ENCODE results near the gene ARMH1. TPM values are rescaled to one million over a fixed set of nuclear protein-coding genes. Genes with fewer than 3 reads are reported as not detected.
"Not testable (repeated sequence)": the region's sequence is repeated elsewhere in the genome, so short reads cannot be mapped to it uniquely, and the experiment has no call there.

ARMH1 gene
- total RNA-seq, 1 donor from 2014 or later: 3.0 TPM

GRCh38 chr1:44698138-44698537, 23.6 kb downstream of the ARMH1 start:
- Mint-ChIP-seq H3K36me3 (ENCODE audit: unreplicated experiment) (no peaks in the 10 kb centered on the region), H3K9me3 (ENCODE audit: unreplicated experiment) (no peaks in the 10 kb centered on the region), H3K4me1 (ENCODE audit: unreplicated experiment) (peaks cover 2% of the 10 kb centered on the region), H3K4me3 (ENCODE audit: unreplicated experiment) (no peak overlapping the region), H3K27ac (ENCODE audit: unreplicated experiment) (no peak overlapping the region), H3K27me3 (ENCODE audit: unreplicated experiment) (peaks cover 2% of the 10 kb centered on the region)
- DNase-seq (ENCODE audit: extremely low spot score, unreplicated experiment): no peak
- no peak for TF ChIP-seq CTCF (IDR thresholded peaks at IDR 0.05)

DNA sequence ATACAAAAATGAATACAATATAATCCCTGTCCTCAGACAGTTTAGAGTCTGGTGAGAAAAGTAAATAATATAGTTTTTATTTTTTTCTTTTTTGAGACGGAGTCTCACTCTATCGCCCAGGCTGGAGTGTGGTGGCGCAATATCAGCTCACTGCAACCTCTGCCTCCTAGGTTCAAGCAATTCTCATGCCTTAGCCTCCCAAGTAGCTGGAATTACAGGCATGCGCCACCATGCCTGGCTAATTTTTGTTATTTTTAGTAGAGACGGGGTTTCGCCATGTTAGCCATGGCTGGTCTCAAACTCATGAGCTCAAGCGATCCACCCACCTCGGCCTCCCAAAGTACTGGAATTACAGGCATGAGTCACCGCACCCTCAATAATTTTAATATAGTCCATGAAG, 24.9 kb downstream of the ARMH1 start:
- not testable (repeated sequence) for H3K27ac Mint-ChIP-seq (ENCODE audit: unreplicated experiment); DNase-seq (ENCODE audit: extremely low spot score, unreplicated experiment); H3K36me3 Mint-ChIP-seq (ENCODE audit: unreplicated experiment); H3K9me3 Mint-ChIP-seq (ENCODE audit: unreplicated experiment); H3K27me3 Mint-ChIP-seq (ENCODE audit: unreplicated experiment); H3K4me3 Mint-ChIP-seq (ENCODE audit: unreplicated experiment); H3K4me1 Mint-ChIP-seq (ENCODE audit: unreplicated experiment)

GRCh38 chr1:44700573-44700972, 26.1 kb downstream of the ARMH1 start:
- TF ChIP-seq CTCF (IDR thresholded peaks at IDR 0.05): no peak
- H3K27me3 Mint-ChIP-seq (ENCODE audit: unreplicated experiment): peaks cover 2% of the 10 kb centered on the region
- H3K9me3 Mint-ChIP-seq (ENCODE audit: unreplicated experiment): no peaks in the 10 kb centered on the region
- no peak for DNase-seq (ENCODE audit: extremely low spot score, unreplicated experiment)
- H3K27ac Mint-ChIP-seq (ENCODE audit: unreplicated experiment): no peak overlapping the region
- no peaks in the 10 kb centered on the region for H3K36me3 Mint-ChIP-seq (ENCODE audit: unreplicated experiment)
- H3K4me1 Mint-ChIP-seq (ENCODE audit: unreplicated experiment): peaks cover 2% of the 10 kb centered on the region
- H3K4me3 Mint-ChIP-seq (ENCODE audit: unreplicated experiment): no peak overlapping the region

- DNase-seq (ENCODE audit: extremely low spot score, unreplicated experiment): no peak
- H3K36me3 Mint-ChIP-seq (ENCODE audit: unreplicated experiment): no peaks in the 10 kb centered on the region
- H3K27me3 Mint-ChIP-seq (ENCODE audit: unreplicated experiment): peaks cover 2% of the 10 kb centered on the region
- no peak overlapping the region for H3K27ac Mint-ChIP-seq (ENCODE audit: unreplicated experiment)
- no peaks in the 10 kb centered on the region for H3K9me3 Mint-ChIP-seq (ENCODE audit: unreplicated experiment)
- peaks cover 2% of the 10 kb centered on the region for H3K4me1 Mint-ChIP-seq (ENCODE audit: unreplicated experiment)
- TF ChIP-seq CTCF (IDR thresholded peaks at IDR 0.05): no peak
- H3K4me3 Mint-ChIP-seq (ENCODE audit: unreplicated experiment): no peak overlapping the region
Observed at GRCh38 chr1:44701141-44701573, 26.6 kb downstream of the ARMH1 start.

- H3K9me3 Mint-ChIP-seq (ENCODE audit: unreplicated experiment): no peaks in the 10 kb centered on the region
- DNase-seq (ENCODE audit: extremely low spot score, unreplicated experiment): no peak
Observed at GRCh38 chr1:44705470-44705869, 31.0 kb downstream of the ARMH1 start.

More at GRCh38 chr1:44705470-44705869, 31.0 kb downstream of the ARMH1 start:
- Mint-ChIP-seq H3K27me3 (ENCODE audit: unreplicated experiment) (no peaks in the 10 kb centered on the region), H3K4me1 (ENCODE audit: unreplicated experiment) (peaks cover 15% of the 10 kb centered on the region), H3K27ac (ENCODE audit: unreplicated experiment) (no peak overlapping the region), H3K36me3 (ENCODE audit: unreplicated experiment) (no peaks in the 10 kb centered on the region), H3K4me3 (ENCODE audit: unreplicated experiment) (no peak overlapping the region)
- TF ChIP-seq CTCF (IDR thresholded peaks at IDR 0.05): no peak
